Activated CD4-positive, alpha-beta T cell treated with anti-CD3 and anti-CD28 coated beads for 36 hours (primary cell): Measurements from ENCODE around the gene KNG1. TPM values are rescaled to one million over a fixed set of nuclear protein-coding genes. Genes with fewer than 3 reads are reported as not detected.
"Not testable (repeated sequence)": the region's sequence is repeated elsewhere in the genome, so short reads cannot be mapped to it uniquely, and the experiment has no call there.

Source experiments
- ATAC-seq: fragments of 200-7000 bp; cut with Tn5 transposase; one replicate; pipeline ENCODE4 v1.10.0; 2021; ENCODE audit warnings: mild to moderate bottlenecking, moderate library complexity
- CTCF ChIA-PET: fragments of 350-600 bp; sonication (Branson Sonifier 250); formaldehyde crosslinking; loops from one replicate; lab custom pipeline; 2021; ENCODE audit warnings: antibody characterized with exemption; lab: Charles Lee
- POLR2A ChIA-PET: fragments of 350-600 bp; sonication (Branson Sonifier 250); formaldehyde crosslinking; loops from one replicate; lab custom pipeline; 2021; ENCODE audit warnings: antibody characterized with exemption, inconsistent platforms; lab: Charles Lee
- DNase-seq: peaks from one replicate; pipeline ENCODE4 v3.0.0-alpha.2; 2020
- H3K27ac Mint-ChIP-seq: one replicate; pipeline ENCODE4 v1.8.0; 2021; ENCODE audit warnings: mixed read lengths
- H3K27me3 Mint-ChIP-seq: one replicate; pipeline ENCODE4 v1.8.0; 2021; ENCODE audit warnings: mixed read lengths
- H3K36me3 Mint-ChIP-seq: one replicate; pipeline ENCODE4 v1.8.0; 2021; ENCODE audit warnings: low read depth, mixed read lengths
- H3K4me1 Mint-ChIP-seq: one replicate; pipeline ENCODE4 v1.8.0; 2021; ENCODE audit warnings: mixed read lengths
- H3K4me3 Mint-ChIP-seq: one replicate; pipeline ENCODE4 v1.8.0; 2021; ENCODE audit warnings: mild to moderate bottlenecking, moderate library complexity, mixed read lengths
- H3K9me3 Mint-ChIP-seq: one replicate; pipeline ENCODE4 v1.8.0; 2021; ENCODE audit warnings: low read depth, mixed read lengths
- intact Hi-C, 2 experiments: fragments of 100-400 bp; cut with DNase I in 1 of 2; cut with micrococcal nuclease in 1 of 2; formaldehyde crosslinking; loops; one replicate each; pipeline versions ENCODE4 v1.14.2 to v1.15.1; 2022 to 2024; cut with DNase I, micrococcal nuclease
- total RNA-seq, 2 experiments: library from RNA; stranded (reverse); gene quantifications; one replicate each; pipeline ENCODE4 v1.2.3, GENCODE V29; 2021

Gene KNG1
- total RNA-seq = not detected

GRCh38 chr3:186717039-186717457, at the start of gene KNG1:
Gene KNG1, plus strand, starts transcription at chr3:186717359. Its CDS starts 184 bp downstream, at chr3:186717543.
- Mint-ChIP-seq H3K4me1 (no peaks in the 10 kb centered on the region), H3K27me3 (peaks cover 2% of the 10 kb centered on the region), H3K9me3 (no peaks in the 10 kb centered on the region), H3K36me3 (no peaks in the 10 kb centered on the region), H3K4me3 (no peak within 1 kb of the TSS), H3K27ac (no peak within 1 kb of the TSS)
- DNase-seq (no peak), ATAC-seq (no peak)
- intact Hi-C loops = no loop called here
- ChIA-PET CTCF (no interaction called here), POLR2A (no interaction called here)

- DNase-seq = peak; percentile 6
- ChIA-PET POLR2A (no interaction called here), CTCF (interaction anchor here (3.0 kb wide), 1 partner anchor 51 kb away, joined by 8 read pairs; no protein-coding TSS in a partner anchor)
- Mint-ChIP-seq H3K4me3 (no peak overlapping the region), H3K27ac (peak overlapping the region; percentile 44), H3K27me3 (peaks cover 6% of the 10 kb centered on the region), H3K9me3 (no peaks in the 10 kb centered on the region), H3K36me3 (no peaks in the 10 kb centered on the region), H3K4me1 (peaks cover 13% of the 10 kb centered on the region)
- intact Hi-C loops = no loop called here
- no peak for ATAC-seq
Measured at GRCh38 chr3:186668426-186668825, 48.7 kb upstream of the KNG1 start.

GRCh38 chr3:186669378-186670084, 47.6 kb upstream of the KNG1 start:
- H3K9me3 Mint-ChIP-seq = no peaks in the 10 kb centered on the region
- intact Hi-C loops = no loop called here
- no peak overlapping the region for H3K4me3 Mint-ChIP-seq
- DNase-seq (peak; percentile 7), ATAC-seq (peak; percentile 81)
- H3K27ac Mint-ChIP-seq = peak overlapping the region; percentile 45
- H3K4me1 Mint-ChIP-seq = peaks cover 13% of the 10 kb centered on the region
- POLR2A ChIA-PET = no interaction called here
- CTCF ChIA-PET = interaction anchor here (3.0 kb wide), 1 partner anchor 52 kb away, joined by 8 read pairs; no protein-coding TSS in a partner anchor
- H3K27me3 Mint-ChIP-seq = peaks cover 13% of the 10 kb centered on the region
- H3K36me3 Mint-ChIP-seq = no peaks in the 10 kb centered on the region

GRCh38 chr3:186670155-186670554, 47.0 kb upstream of the KNG1 start:
- peak; percentile 57 for ATAC-seq
- POLR2A ChIA-PET = no interaction called here
- CTCF ChIA-PET = interaction anchor here (3.0 kb wide), 1 partner anchor 53 kb away, joined by 8 read pairs; no protein-coding TSS in a partner anchor

GRCh38 chr3:186671051-186671450, 46.1 kb upstream of the KNG1 start:
- CTCF ChIA-PET = no interaction called here
- no peak for ATAC-seq

More at GRCh38 chr3:186670155-186670554, 47.0 kb upstream of the KNG1 start:
- intact Hi-C loops = no loop called here
- Mint-ChIP-seq H3K4me3 (no peak overlapping the region), H3K36me3 (no peaks in the 10 kb centered on the region), H3K27me3 (peaks cover 17% of the 10 kb centered on the region), H3K27ac (no peak overlapping the region), H3K4me1 (peaks cover 13% of the 10 kb centered on the region), H3K9me3 (no peaks in the 10 kb centered on the region)
- no peak for DNase-seq

GRCh38 chr3:186678604-186679003, 38.6 kb upstream of the KNG1 start:
- Mint-ChIP-seq H3K4me1 (no peaks in the 10 kb centered on the region), H3K4me3 (no peak overlapping the region), H3K27me3 (peaks cover 41% of the 10 kb centered on the region), H3K9me3 (no peaks in the 10 kb centered on the region), H3K36me3 (no peaks in the 10 kb centered on the region), H3K27ac (no peak overlapping the region)
- ATAC-seq (no peak), DNase-seq (no peak)
- CTCF ChIA-PET = no interaction called here
- POLR2A ChIA-PET = no interaction called here
- intact Hi-C loops = no loop called here

More at GRCh38 chr3:186671051-186671450, 46.1 kb upstream of the KNG1 start:
- H3K36me3 Mint-ChIP-seq = no peaks in the 10 kb centered on the region
- intact Hi-C loops = no loop called here
- no peak overlapping the region for H3K27ac Mint-ChIP-seq
- H3K9me3 Mint-ChIP-seq = no peaks in the 10 kb centered on the region
- peaks cover 13% of the 10 kb centered on the region for H3K4me1 Mint-ChIP-seq
- H3K27me3 Mint-ChIP-seq = peaks cover 18% of the 10 kb centered on the region
- H3K4me3 Mint-ChIP-seq = no peak overlapping the region
- POLR2A ChIA-PET = no interaction called here
- DNase-seq = no peak

GRCh38 chr3:186679151-186679550, 38.0 kb upstream of the KNG1 start:
- ATAC-seq (no peak), DNase-seq (no peak)
- no peaks in the 10 kb centered on the region for H3K4me1 Mint-ChIP-seq
- ChIA-PET POLR2A (no interaction called here), CTCF (no interaction called here)
- peaks cover 37% of the 10 kb centered on the region for H3K27me3 Mint-ChIP-seq
- no peaks in the 10 kb centered on the region for H3K36me3 Mint-ChIP-seq
- H3K9me3 Mint-ChIP-seq = no peaks in the 10 kb centered on the region
- no peak overlapping the region for H3K27ac Mint-ChIP-seq
- no peak overlapping the region for H3K4me3 Mint-ChIP-seq
- intact Hi-C loops = no loop called here

GRCh38 chr3:186680869-186681268, 36.3 kb upstream of the KNG1 start:
- POLR2A ChIA-PET = no interaction called here
- CTCF ChIA-PET = interaction anchor here (1.2 kb wide), 1 partner anchor 13 kb away, joined by 3 read pairs; no protein-coding TSS in a partner anchor
- Mint-ChIP-seq H3K9me3 (peaks cover 12% of the 10 kb centered on the region), H3K36me3 (peaks cover 3% of the 10 kb centered on the region), H3K4me3 (no peak overlapping the region), H3K4me1 (no peaks in the 10 kb centered on the region), H3K27me3 (peaks cover 36% of the 10 kb centered on the region), H3K27ac (no peak overlapping the region)
- intact Hi-C loops = no loop called here
- ATAC-seq (no peak), DNase-seq (no peak)

- Mint-ChIP-seq H3K4me3 (no peak overlapping the region), H3K4me1 (no peaks in the 10 kb centered on the region), H3K9me3 (peaks cover 12% of the 10 kb centered on the region), H3K36me3 (peaks cover 3% of the 10 kb centered on the region), H3K27me3 (peaks cover 34% of the 10 kb centered on the region), H3K27ac (no peak overlapping the region)
- no peak for ATAC-seq
- ChIA-PET POLR2A (no interaction called here), CTCF (no interaction called here)
- intact Hi-C loops = no loop called here
- no peak for DNase-seq
Measured at GRCh38 chr3:186682812-186683211, 34.3 kb upstream of the KNG1 start.

- no peak for DNase-seq
- ATAC-seq = no peak
- Mint-ChIP-seq H3K9me3 (peaks cover 12% of the 10 kb centered on the region), H3K4me1 (no peaks in the 10 kb centered on the region), H3K4me3 (no peak overlapping the region), H3K27ac (no peak overlapping the region), H3K27me3 (peaks cover 32% of the 10 kb centered on the region), H3K36me3 (peaks cover 3% of the 10 kb centered on the region)
- intact Hi-C loops = no loop called here
- ChIA-PET CTCF (no interaction called here), POLR2A (interaction anchor here (0.6 kb wide), 1 partner anchor 249 kb away, joined by 3 read pairs; no protein-coding TSS in a partner anchor)
Measured at GRCh38 chr3:186683979-186684378, 33.2 kb upstream of the KNG1 start.

GRCh38 chr3:186686475-186686874, 30.7 kb upstream of the KNG1 start:
- H3K4me3 Mint-ChIP-seq, H3K27ac Mint-ChIP-seq, POLR2A ChIA-PET, CTCF ChIA-PET, intact Hi-C loops, H3K36me3 Mint-ChIP-seq, DNase-seq, ATAC-seq, H3K4me1 Mint-ChIP-seq: not testable (repeated sequence)
- Mint-ChIP-seq H3K27me3 (peaks cover 31% of the 10 kb centered on the region), H3K9me3 (peaks cover 12% of the 10 kb centered on the region)

GRCh38 chr3:186687120-186687651, 30.0 kb upstream of the KNG1 start:
- Mint-ChIP-seq H3K27me3 (peaks cover 28% of the 10 kb centered on the region), H3K4me3 (no peak overlapping the region), H3K36me3 (peaks cover 3% of the 10 kb centered on the region), H3K4me1 (no peaks in the 10 kb centered on the region), H3K27ac (no peak overlapping the region), H3K9me3 (peaks cover 12% of the 10 kb centered on the region)
- CTCF ChIA-PET = no interaction called here
- DNase-seq = no peak
- intact Hi-C loops = no loop called here
- ATAC-seq = no peak
- POLR2A ChIA-PET = no interaction called here
